Medulla oblongata (tissue), 1 donor: ENCODE data around the gene ST7.
"Not testable (repeated sequence)": the region's sequence is repeated elsewhere in the genome, so short reads cannot be mapped to it uniquely, and the experiment has no call there.

ENCODE experiments used
- DNase-seq: peaks from one replicate; pipeline ENCODE4 v3.0.0-alpha.2; 2015; ENCODE audit errors: extremely low spot score

ST7 gene

GRCh38 chr7:117220836-117221235, 267.5 kb downstream of the ST7 start:
- no peak for DNase-seq

GRCh38 chr7:117225536-117225935, 272.2 kb downstream of the ST7 start:
- no peak for DNase-seq

- DNase-seq: no peak
These were observed 273.8 kb downstream of the ST7 start for GRCh38 chr7:117227091-117227490.

DNA sequence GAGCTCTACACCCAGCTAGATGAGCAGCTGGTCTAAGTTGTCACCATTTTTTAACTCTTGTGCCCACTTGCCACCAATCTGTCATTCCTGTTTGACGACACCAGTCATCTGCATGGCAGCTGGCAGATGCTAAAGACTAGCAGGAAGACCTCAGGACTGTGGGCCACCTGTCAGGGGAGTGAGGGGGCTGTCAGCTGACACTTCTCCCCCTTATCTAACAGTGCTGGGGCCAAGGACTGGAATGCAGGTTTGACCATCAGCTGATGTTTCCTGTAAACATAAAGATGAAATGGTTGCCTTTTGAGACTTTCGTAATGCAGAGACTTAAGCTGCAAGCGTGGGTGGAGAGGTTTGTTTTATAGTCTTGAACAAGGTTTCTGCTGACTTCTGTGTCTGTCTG, 276.0 kb downstream of the ST7 start:
- no peak for DNase-seq

DNA sequence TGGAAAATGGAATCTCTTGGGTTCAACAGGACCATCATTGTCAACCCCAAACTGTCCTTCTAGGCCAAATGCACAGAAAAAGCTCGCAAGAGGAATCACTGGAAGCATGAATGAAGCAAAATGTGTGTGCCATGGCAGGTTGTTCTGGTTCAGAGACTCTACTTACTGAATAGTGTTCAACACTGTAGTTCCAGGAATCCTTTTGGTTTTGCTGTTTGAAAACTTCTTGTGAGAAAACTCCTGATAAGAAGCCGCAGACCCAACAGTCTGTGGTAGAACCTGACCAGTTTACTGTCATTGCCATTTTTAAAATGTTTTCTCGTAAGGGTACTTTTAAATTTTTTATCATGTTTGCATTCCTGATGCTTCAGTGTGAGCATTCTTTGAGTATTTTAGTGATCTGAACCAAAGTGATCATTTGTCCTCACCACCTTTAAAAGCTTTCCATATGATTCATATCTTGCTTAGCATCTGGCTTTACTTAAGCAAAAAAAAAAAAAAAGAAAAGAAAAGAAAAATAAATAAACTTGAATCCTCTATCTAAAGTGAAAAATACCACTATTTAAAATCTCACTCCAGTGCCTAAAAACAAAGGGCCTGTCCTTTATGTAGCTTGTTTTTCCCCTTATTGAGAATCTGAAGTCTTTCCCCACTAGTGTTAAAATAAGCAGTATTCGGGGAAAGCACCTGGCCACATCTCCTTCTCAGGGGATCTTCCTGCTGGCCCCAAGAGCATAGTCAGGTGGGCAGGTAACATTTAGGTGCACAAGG, 277.2 kb downstream of the ST7 start:
- no peak for DNase-seq

GRCh38 chr7:117231047-117231359, 277.7 kb downstream of the ST7 start:
- no peak for DNase-seq

GRCh38 chr7:117237646-117238045, 284.3 kb downstream of the ST7 start:
- no peak for DNase-seq

GRCh38 chr7:117238472-117238871, 285.2 kb downstream of the ST7 start:
- DNase-seq: no peak

- no peak for DNase-seq
These were observed 285.6 kb downstream of the ST7 start for GRCh38 chr7:117238937-117239336.

DNA sequence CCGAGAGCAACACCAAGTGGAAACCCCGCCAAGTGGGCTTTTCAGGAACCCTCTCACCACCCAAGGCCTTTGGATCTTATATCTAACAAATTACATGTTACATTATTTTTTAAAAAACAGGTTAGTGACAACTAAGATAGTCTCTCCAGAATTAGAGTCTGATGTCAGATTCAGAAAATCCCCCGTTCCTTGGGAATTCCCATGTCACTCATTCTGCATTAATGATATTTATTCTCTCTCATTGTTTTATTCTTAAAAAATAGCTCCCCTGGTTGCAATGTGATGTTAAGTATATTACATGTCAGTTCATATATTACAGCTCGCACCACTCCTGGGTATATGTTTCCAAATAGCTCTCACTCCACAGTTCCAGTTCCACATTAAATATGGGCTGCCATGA, 287.8 kb downstream of the ST7 start:
- no peak for DNase-seq

- DNase-seq: no peak
These were observed 290.1 kb downstream of the ST7 start for GRCh38 chr7:117243390-117243789.

- not testable (repeated sequence) for DNase-seq
These were observed 292.4 kb downstream of the ST7 start for GRCh38 chr7:117245703-117246102.

- DNase-seq: no peak
These were observed 294.5 kb downstream of the ST7 start for GRCh38 chr7:117247809-117248208.

DNA sequence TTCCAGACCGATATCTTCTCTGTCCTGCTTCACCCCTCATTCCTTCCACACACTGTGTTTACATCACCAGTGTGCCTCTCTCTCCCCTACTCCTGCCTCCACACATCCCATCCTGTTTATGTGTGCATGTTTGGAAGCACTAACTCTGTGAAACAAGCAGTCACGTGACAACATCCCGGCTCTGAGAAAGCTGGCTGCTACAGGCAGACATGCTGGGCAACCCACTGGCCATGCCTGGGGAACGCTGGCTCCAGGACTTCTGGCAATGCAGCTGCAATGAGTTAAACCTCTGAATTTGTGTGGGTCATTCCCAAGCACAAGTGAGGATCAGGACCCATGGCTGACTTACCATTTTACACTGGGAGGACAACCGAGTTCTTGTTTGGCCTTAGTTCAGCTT, 295.5 kb downstream of the ST7 start:
- peak; percentile 73 for DNase-seq

- DNase-seq: no peak
These were observed 296.4 kb downstream of the ST7 start for GRCh38 chr7:117249696-117250095.

DNA sequence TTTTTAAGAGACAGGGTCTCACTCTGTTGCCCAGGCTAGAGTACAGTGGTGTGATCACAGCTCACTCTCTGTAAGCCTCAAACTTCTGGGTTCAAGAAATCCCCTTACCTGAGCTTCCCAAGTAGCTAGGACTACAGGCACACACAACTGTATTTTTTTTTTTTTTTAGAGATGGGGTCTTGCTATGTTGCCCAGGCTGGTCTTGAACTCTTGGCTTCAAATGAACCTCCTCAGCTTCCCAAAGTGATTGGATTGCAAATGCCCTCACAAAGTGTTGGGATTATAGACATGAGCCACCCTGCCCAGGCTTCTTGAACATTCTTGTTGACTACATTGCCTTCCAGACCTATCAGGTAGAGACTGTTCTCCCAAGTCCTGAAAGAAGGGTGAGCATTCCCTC, 296.9 kb downstream of the ST7 start:
- DNase-seq: no peak

DNA sequence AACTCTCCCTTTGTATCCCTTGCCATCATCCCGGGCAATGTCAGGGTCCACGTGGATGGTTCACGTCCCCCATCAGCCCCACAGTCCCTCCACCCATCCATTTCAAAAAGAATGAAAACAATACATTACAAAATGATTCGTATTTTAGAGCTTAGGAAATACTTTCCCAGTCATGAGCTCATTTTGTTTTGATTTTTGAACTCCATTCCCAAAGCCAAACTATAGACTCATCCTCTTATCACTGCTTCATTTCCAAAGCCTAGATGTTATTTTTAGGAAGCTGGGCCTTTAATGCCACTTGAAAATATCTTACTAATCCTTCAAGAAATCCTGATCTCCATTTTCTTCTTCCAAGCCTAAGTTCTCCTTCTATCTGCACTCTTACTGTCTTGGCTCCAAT, 297.5 kb downstream of the ST7 start:
- no peak for DNase-seq

DNA sequence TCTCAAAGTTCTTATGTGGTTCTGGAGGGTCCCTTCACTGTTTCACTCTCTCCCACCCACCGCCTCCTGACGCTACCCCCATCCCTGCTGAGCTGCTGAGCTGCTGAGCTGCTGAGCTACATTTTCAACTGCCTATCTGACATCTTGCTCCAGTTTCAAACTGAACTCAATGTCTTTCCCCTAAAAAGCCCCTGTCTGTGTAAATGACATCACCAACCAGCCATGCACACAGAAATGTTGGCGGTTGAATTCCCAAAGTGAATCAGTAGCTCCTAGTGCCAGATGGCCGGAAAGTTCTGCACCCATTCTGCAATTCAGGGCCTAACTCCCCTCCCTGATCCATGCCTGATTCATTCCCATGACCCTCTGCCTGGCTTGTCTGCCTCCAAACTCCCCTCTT, 298.4 kb downstream of the ST7 start:
- no peak for DNase-seq

DNA sequence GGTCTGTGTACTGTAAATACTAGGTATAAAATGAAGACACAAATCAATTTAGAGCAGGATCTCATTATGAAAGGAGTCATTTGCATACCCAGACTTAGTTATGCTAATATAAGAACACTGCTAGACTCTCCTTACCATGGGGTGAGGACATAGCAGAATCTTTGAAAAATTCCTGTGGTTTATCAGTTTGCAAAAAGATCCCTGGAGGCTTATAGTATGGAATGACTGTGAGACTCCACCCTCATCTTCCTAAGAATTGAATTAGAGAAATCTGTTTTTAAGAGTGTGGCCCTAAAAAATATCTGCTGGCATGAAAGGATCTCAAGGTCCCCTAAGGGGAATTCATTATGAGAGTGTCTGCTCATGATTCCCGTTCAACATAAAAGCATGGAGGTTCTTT, 306.3 kb downstream of the ST7 start:
- DNase-seq: no peak

GRCh38 chr7:117262546-117262945, 309.2 kb downstream of the ST7 start:
- no peak for DNase-seq

DNA sequence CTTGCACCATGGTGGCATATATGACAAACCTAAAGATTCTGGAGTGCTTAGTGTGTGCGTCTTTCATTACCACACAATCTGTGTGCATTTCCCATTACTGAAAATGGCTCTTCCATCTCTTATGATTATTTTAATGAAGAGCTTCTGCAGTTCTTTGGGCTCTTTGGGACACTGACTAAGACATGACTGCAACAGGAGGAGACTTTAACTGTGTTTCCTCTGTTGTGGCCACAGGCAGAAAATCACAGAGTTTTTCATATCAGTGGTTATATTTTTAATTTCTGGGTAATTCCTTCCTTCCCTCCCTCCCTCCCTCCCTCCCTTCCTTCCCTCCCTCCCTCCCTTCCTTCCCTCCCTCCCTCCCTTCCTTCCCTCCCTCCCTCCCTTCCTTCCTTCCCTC, 311.4 kb downstream of the ST7 start:
- no peak for DNase-seq

GRCh38 chr7:117269417-117269816, 316.1 kb downstream of the ST7 start:
- DNase-seq: no peak

DNA sequence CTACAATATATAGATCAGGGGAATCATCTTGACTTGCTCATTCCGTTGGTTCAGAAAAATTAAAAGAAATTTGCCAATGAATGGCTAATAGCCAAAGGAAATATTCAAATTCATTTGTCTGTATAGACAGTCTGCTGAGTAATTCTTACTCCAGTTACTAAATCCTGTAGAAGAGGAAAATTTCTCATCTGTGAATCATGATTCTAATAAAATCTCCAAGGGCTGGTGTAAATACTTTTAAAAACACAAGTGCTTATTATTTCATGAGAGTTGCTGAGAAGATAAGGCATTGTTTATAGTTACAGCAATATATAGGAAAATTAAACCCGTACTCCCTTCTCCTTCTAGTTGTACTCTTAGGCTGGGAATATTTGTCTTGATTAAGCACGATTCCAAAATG, 316.6 kb downstream of the ST7 start:
- no peak for DNase-seq

DNA sequence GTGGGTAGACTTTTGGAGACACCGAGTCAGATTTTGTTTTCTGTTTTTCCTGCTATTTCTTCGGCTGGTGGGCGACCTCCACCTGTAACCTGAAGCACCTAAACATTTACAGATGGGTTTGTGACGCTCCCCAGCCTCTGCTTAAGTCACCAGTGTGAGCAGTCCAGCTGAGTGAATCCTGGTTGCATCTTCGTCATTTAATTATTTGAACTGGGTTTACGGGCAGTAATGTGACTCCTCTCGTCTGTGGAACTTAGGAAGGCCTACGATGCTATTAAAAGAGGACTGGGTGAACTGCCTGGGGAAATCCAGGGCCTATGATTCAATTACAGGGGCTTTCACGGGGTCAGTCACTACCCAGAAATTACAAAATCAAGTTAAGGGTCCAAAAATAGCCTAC, 317.1 kb downstream of the ST7 start:
- DNase-seq: no peak
